ENCODE measurements around the gene LHX1. TPM values are rescaled to one million over a fixed set of nuclear protein-coding genes. Genes with fewer than 3 reads are reported as not detected.

Gene LHX1
- total and polyA plus RNA-seq, 10 of the 15 experiments (the other 5 are each of a cell fraction or from before 2014, with no cell fraction given): not detected

GRCh38 chr17:36941265-36942010 lies 4.2 kb downstream of the LHX1 start:
- Histone ChIP-seq H3K9ac (ENCODE audit: control insufficient read depth, insufficient read depth, low read length) (no peak overlapping the region), H3K36me3 (ENCODE audit: control insufficient read depth in 2 of 2, insufficient read depth in 2 of 2, low read length in 1 of 2) (no peaks in the 10 kb centered on the region), H3K27ac (ENCODE audit: control insufficient read depth, insufficient read depth) (no peak overlapping the region), H3K79me2 (ENCODE audit: control insufficient read depth, insufficient read depth, low read length) (no peaks in the 10 kb centered on the region), H4K20me1 (ENCODE audit: control insufficient read depth, insufficient read depth) (no peaks in the 10 kb centered on the region), H3K4me2 (ENCODE audit: control insufficient read depth, insufficient read depth) (no peak overlapping the region), H2AFZ (ENCODE audit: control insufficient read depth, low read depth, low read length) (no peak overlapping the region), H3K4me1 (ENCODE audit: control insufficient read depth, insufficient read depth, low read length) (no peaks in the 10 kb centered on the region), H3K27me3 (replicated peaks in 1 of 2; ENCODE audit: control insufficient read depth in 2 of 2, insufficient read depth in 2 of 2, low read length in 1 of 2) (peaks cover 38 to 68% of the 10 kb centered on the region in 2 experiments), H3K4me3 (no peak overlapping the region), H3K9me3 (replicated peaks; ENCODE audit: control insufficient read depth, insufficient read depth, low read length) (no peaks in the 10 kb centered on the region; the same call in 2 of the 3 replicates)
- BruUV-seq (replicated peaks): no TSS peak
- CTCF ChIA-PET: no interaction called here
- POLR2A ChIA-PET: no interaction called here
- FAIRE-seq (no peak), DNase-seq (ENCODE audit: low read depth, low spot score) (no peak), ATAC-seq (no peak)
- in situ Hi-C loops (cut with MboI): no loop called here
- TF ChIP-seq ZNF207 (IDR thresholded peaks at IDR 0.05; ENCODE audit: borderline replicate concordance): no peak
- TF ChIP-seq LARP7 (IDR thresholded peaks at IDR 0.05): no peak
- no peak for TF ChIP-seq CHD4 (IDR thresholded peaks at IDR 0.05)
- TF ChIP-seq ZNF592 (IDR thresholded peaks at IDR 0.05): no peak
- TF ChIP-seq E2F8 (IDR thresholded peaks at IDR 0.05; ENCODE audit: low read depth, partially characterized antibody): no peak
- no peak for TF ChIP-seq POLR2AphosphoS2 (IDR thresholded peaks at IDR 0.05; ENCODE audit: low read depth, low read length)
- TF ChIP-seq EGR1 (IDR thresholded peaks at IDR 0.05; ENCODE audit: borderline replicate concordance in 1 of 2, low read depth in 2 of 2, low read length in 2 of 2): no peak
- no peak for TF ChIP-seq HSF1 (IDR thresholded peaks at IDR 0.05; ENCODE audit: low read depth, low read length)
- RAD21 ChIA-PET (ENCODE audit: unreplicated experiment): no interaction called here
- WGBS (ENCODE audit: insufficient coverage, insufficient replicate concordance, low lambda C conversion rate, missing lambda C conversion rate): 50% methylated on average over 17 of the region's 17 CpGs
- intact Hi-C loops (cut with micrococcal nuclease; ENCODE audit: unreplicated experiment): loop anchor here (10.0 kb wide), 1 partner anchor 413 kb away; no protein-coding TSS in a partner anchor
- SMC1A ChIA-PET (ENCODE audit: uncharacterized antibody, unreplicated experiment): no interaction called here

Measured in GM12878 (cell line).